Mononuclear cell (primary cell): Measurements from ENCODE around the gene MREG. TPM values are rescaled to one million over a fixed set of nuclear protein-coding genes. Genes with fewer than 3 reads are reported as not detected.

Experiments
- H3K27me3 ChIP-seq: 2 replicates; pipeline ENCODE4 v1.6.0; 2011; ENCODE audit warnings: low read length, control low read depth; ENCODE audit not compliant: insufficient read depth
- H3K4me1 ChIP-seq: 2 replicates; pipeline ENCODE4 v1.5.1; 2011; ENCODE audit warnings: mild to moderate bottlenecking, low read length, control low read depth; ENCODE audit not compliant: insufficient read depth
- H3K4me3 ChIP-seq: 2 replicates; pipeline ENCODE4 v1.5.1; 2011; ENCODE audit warnings: mild to moderate bottlenecking, low read length, moderate library complexity
- H3K9me3 ChIP-seq: 2 replicates; pipeline ENCODE4 v1.5.1; 2011; ENCODE audit warnings: low read depth, mild to moderate bottlenecking, control low read depth, low read length
- total RNA-seq: library from RNA; depleted of rRNA; stranded (reverse); fragments of >200 nt; gene quantifications from one replicate; pipeline ENCODE4 v1.2.3, GENCODE V29; 2012

The MREG gene
- total RNA-seq, 1 donor, result 1.9 TPM

DNA sequence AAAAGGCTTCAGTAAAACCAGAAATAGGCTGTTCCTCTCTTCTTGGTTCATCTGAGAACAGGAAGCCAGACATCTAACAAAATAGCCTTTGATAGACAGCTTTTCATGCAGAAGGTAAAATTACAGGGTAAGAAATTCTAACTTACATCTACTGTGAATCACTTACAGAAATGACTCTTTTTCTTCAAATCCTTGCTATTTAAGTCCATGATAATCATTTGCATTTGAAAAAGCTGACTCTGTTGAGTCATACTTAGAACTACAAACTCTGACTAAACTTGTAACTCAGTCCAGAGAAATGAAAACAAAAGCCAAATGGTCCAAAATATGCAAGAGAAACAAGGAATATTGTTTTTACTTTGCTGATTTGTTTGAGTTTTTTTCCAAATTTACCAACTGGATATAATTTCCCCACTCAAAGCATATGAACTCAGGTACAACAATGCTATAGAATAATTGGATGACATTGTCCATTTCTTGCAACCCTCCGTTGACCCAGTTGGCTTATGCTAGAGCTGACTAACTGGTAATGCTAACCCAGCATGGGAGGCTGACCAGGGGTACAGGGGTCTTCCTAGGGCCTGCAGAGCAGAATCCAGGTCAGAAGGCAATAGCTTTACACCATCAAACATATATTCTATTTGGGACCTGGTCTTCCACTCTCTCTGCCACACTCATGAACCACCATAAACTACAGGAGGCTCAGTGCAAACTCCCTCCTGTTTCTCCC lies 18.8 kb upstream of the MREG start:
- Histone ChIP-seq H3K4me1 (no peaks in the 10 kb centered on the region), H3K27me3 (no peaks in the 10 kb centered on the region), H3K9me3 (no peaks in the 10 kb centered on the region)

DNA sequence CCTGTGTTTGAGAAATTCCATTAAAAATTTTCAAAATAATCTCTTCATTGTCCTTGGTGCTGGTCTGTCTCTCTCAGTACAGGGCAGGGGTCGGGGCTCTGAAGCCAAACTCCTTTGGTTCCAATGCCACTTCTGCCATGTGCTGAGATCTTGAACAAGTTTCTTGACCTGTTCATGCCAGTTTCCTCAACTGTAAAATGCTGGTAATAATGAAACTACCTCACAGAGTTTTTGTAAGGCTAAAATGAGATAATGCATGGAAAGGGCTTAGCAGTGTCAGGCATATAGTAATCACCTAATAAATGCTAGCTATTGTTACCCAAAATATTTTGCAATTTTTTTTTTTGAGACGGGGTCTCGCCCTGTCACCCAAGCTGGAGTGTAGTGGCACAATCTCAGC lies 16.9 kb upstream of the MREG start:
- Histone ChIP-seq H3K4me1 (no peaks in the 10 kb centered on the region), H3K27me3 (no peaks in the 10 kb centered on the region), H3K4me3 (no peak overlapping the region), H3K9me3 (no peaks in the 10 kb centered on the region)

More for the DNA sequence above, 18.8 kb upstream of the MREG start:
- H3K4me3 ChIP-seq, result no peak overlapping the region

DNA sequence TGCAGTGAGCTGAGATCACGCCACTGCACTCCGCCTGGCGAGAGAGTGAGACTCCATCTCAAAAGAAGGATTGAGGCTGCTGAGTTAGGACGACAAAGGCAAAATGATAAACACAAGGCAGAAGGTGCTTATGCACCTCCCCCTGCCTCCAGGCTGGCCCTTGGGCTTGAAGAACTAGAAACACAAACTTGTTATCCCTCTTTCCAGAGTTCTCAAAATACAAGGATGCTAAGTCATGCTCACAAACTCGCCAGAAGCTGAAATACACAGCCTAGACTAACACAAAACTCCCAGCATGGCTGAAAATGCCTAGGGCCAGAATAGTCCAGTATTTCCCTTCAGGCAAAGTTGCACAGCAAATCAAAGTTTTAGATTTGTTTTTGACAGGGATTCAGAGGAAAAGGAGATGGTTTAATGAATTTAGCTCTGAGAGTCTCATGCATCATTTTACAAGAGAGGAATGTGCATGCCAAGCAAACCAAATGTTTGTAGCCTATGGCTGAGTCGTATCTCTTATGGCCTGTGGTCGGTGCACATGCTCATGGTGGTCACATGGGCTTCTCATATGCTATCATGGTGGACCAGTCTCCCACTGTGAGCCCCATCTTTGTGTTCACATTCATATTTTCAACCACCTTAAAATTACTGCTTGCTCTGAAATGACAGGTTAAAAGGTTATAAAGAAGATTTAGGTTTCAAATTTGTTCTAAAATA lies 16.2 kb upstream of the MREG start:
- H3K4me1 ChIP-seq, result no peaks in the 10 kb centered on the region
- H3K9me3 ChIP-seq, result no peaks in the 10 kb centered on the region
- H3K4me3 ChIP-seq, result no peak overlapping the region
- H3K27me3 ChIP-seq, result no peaks in the 10 kb centered on the region

DNA sequence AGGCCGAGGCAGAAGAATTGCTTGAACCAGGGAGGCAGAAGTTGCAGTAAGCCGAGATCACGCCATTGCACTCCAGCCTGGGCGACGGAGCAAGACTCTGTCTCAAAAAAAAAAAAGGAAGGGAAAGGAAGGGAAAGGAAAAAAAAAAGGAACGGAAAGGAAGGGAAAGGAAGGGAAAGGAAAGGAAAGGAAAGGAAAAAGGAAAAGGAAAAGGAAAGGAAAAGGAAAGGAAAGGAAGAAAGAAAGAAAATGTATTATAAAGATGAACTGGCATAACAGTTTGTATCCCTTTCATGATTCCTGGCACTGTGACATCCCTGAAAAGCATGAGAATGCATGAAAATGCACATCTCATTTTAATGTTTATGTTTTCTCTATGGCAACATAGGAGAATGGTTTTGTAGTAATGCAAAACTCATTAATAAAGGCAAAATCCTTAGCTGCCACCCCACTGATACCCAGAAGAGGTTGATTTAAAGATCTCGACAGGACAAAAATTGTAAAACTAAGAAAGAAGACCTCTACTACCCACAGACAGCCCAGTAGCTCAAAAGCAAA lies 11.5 kb upstream of the MREG start:
- no peaks in the 10 kb centered on the region for H3K4me1 ChIP-seq

DNA sequence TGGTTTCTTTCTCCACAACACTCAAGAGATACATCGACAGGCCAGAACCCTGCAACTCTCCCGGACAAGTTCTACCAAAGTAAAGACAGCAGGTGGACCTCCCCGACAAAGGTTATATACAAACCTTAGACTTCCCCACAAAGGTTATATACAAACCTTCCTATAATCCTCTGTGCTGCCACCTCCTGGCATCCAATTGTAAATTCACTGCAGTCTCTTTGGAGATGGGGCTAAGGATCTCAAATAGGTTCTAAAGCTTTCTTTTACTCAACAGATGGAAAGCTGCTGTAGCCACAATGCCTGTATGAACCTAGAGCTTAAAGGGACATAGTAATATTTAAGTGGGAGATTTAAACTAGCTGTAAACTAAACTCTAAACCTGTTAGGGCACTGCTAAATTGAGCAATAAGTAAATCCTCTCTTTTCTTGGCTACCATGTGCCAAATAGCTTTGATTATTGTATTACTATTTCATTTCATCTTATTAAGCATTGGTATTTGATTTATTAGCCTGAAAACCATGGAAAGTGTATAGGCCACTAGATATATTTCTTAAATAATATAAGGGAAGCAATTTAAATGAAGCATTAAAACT lies 9.8 kb upstream of the MREG start:
- no peaks in the 10 kb centered on the region for H3K27me3 ChIP-seq
- H3K4me3 ChIP-seq, result no peak overlapping the region
- H3K9me3 ChIP-seq, result no peaks in the 10 kb centered on the region
- H3K4me1 ChIP-seq, result no peaks in the 10 kb centered on the region

More for the DNA sequence above, 11.5 kb upstream of the MREG start:
- no peaks in the 10 kb centered on the region for H3K27me3 ChIP-seq
- no peak overlapping the region for H3K4me3 ChIP-seq
- no peaks in the 10 kb centered on the region for H3K9me3 ChIP-seq

DNA sequence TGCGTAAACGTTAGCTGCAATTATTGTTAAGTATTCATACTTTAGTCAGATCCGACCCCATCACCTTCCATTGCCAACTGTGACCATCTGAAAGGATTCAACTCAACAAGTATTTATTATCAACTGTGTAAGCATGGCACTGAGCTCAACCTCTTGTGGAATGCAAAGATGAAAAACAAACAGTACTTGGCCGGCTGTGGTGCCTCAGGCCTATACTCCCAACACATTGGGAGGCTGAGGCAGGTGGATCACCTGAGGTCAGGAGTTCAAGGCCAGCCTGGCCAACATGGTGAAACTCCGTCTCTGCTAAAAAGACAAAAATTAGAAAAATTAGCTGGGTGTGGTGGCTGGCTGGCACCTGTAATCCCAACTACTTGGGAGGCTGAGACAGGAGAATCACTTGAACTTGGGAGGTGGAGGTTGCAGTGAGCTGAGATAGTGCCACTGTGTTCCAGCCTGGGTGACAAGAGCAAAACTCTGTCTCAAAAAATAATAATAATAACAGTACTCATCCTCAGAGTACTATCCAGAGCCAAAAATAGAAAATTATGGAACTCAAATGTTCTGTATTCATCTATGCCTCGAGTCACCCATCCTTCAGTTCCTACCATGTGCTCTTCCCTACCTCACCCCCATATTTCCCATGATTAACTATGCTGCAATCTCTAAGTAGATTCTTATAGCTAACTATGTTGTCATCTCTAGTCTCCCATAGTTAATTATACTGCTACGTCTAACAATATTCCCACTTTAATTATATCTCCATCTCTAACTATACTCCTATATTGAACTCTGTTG lies 8.6 kb upstream of the MREG start:
- Histone ChIP-seq H3K27me3 (no peaks in the 10 kb centered on the region), H3K9me3 (no peaks in the 10 kb centered on the region), H3K4me3 (no peak overlapping the region), H3K4me1 (peaks cover 3% of the 10 kb centered on the region)

DNA sequence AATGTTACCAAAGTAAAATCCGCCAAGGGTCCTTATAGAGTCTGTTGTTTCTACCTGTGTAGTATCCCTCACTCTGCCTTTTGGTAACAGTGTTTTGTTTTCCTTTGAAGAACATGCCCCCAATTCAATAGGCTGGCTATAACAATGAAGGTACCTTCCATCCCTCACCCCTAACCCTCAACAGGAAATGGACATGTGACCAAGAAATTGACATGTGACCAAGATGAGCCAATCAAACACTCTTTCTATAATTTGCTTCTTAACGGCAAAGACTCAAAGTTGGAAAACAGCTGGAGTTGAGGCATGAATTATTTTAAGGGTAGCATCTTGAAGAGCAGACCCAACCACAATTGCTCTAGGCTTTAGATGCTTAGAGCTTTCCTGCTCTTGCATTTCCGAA lies 5.4 kb upstream of the MREG start:
- H3K4me1 ChIP-seq, result peaks cover 17% of the 10 kb centered on the region
- H3K9me3 ChIP-seq, result no peaks in the 10 kb centered on the region
- H3K4me3 ChIP-seq, result no peak overlapping the region
- no peaks in the 10 kb centered on the region for H3K27me3 ChIP-seq

DNA sequence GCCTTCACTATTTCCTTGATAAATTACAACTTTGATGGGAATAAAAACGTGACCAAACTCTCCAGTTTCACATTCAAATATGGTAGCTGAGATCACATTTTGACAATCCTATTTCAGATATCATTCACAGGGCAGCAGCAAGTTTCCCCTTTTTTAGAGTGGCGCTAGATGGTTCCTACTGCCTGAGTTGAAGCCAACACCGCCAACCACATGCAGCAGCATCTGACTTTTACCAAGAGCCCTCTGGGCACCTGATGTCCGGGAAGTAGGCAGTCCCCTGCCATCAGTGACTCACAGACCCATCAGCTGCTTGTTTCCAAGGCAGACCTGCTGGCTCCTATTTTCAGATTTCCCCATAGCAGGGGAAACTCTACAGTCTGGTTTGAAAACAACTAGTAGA lies 4.0 kb upstream of the MREG start:
- no peaks in the 10 kb centered on the region for H3K27me3 ChIP-seq

DNA sequence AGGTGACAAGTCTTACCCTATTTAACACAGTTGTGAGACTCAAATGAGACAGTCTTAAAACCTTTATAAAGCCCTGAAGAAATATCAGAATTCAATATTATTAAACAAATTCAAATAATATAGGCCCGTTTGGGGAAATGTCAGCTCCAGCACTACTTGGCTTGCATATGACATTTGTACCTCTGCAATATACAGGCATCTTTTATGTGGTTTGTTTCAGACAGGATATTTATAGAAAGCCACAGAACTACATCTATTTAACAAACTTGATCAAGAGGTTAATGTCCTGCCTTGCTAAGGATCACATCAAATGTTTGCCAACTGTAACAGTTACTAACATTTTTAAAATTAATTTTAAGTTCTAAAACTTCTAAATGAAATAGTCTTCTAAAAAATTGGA lies 3.2 kb upstream of the MREG start:
- Histone ChIP-seq H3K27me3 (no peaks in the 10 kb centered on the region), H3K9me3 (no peaks in the 10 kb centered on the region), H3K4me1 (peaks cover 26% of the 10 kb centered on the region), H3K4me3 (no peak overlapping the region)

More for the DNA sequence above, 4.0 kb upstream of the MREG start:
- H3K4me3 ChIP-seq, result no peak overlapping the region
- peaks cover 26% of the 10 kb centered on the region for H3K4me1 ChIP-seq
- no peaks in the 10 kb centered on the region for H3K9me3 ChIP-seq

DNA sequence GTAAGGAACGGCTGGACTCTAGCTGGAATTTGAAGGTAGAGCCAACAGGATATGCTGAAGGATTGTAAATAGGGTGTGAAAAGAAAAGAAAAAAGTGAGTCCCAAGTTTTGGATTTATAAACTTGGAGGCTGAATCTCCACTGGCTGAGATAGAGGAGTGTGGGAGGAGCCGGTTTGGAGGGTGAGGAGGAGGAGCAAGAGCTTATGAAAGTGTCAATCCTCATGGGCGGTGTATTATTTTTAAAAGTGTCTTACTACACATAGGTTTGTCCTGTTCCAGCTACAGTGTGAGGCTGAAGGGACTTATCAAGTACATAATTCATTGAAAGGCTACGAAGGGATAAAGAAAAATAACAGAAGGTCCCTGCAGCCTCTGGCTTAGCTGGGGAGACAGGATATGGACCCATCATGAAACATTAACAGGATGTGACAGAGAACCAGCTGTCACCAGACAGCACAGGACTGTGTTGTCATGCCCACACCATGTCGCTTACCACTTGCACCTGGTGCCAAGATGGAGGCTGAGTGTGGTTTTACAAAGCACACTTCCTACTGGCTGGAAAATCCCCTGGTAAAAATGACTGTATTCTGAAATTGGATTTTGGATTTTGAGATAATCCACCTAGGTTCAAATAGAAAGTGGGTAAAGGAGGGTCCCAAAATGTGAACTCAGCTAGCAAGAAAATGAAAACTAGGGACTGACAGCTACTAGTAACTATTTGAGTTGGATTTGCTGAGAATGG lies 2.5 kb upstream of the MREG start:
- Histone ChIP-seq H3K9me3 (no peaks in the 10 kb centered on the region), H3K27me3 (no peaks in the 10 kb centered on the region), H3K4me1 (peaks cover 26% of the 10 kb centered on the region), H3K4me3 (no peak overlapping the region)

DNA sequence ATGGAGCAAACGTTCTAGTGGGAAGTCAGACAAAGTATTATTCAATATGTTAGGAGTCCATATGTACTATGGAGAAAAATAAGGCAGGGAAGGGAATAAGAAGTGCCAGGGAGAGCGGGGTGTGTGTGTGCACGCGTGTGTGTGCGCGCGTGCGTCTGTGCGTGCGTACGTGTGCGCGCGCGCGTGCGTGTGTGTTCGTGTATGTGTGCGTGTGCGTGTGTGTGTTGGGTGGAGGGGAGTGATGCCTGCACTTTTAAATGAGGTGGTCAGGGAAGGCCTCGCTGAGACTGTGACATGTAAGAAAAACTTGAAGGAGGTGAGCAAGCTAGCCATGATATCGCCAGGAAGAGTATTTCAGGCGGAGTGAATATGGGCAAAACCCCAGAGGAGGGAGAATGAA lies 1.6 kb upstream of the MREG start:
- Histone ChIP-seq H3K9me3 (no peaks in the 10 kb centered on the region), H3K4me1 (peaks cover 26% of the 10 kb centered on the region), H3K4me3 (no peak overlapping the region), H3K27me3 (no peaks in the 10 kb centered on the region)

DNA sequence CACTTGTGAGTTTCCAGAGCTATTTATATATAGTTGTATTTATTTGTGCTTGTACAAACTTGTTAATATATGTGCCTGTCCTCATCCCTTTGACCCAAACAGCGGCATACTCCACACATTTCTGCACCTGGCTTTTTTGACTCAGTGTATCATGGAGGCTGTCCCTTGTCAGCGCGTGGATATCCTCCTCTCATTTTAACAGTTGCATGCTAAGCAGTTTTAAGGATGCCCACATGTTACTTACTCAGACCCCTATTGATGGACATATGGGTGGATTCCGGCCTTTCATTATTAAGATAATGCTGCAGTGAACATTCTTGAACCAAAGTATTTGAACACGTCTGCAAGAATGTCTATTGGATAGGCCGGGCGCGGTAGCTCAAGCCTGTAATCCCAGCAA lies 655 bp upstream of the MREG start:
- no peaks in the 10 kb centered on the region for H3K27me3 ChIP-seq
- H3K4me3 ChIP-seq, result no peak overlapping the region
- peaks cover 26% of the 10 kb centered on the region for H3K4me1 ChIP-seq
- H3K9me3 ChIP-seq, result no peaks in the 10 kb centered on the region

DNA sequence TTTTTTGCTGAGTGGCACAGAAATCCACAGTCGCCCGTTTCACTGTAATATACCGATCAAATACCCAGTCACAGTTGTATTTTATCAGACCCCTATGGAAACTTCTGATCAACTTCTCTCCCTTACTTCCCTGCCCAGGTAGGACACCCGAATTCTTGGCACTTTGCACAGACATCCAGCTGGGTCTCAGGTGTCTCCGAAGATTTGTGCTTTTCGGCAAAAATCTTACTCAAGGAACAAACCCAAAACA lies 596 bp downstream of the MREG start:
- Histone ChIP-seq H3K27me3 (no peaks in the 10 kb centered on the region), H3K4me3 (peak overlapping the region; percentile 54), H3K9me3 (no peaks in the 10 kb centered on the region), H3K4me1 (peaks cover 26% of the 10 kb centered on the region)

DNA sequence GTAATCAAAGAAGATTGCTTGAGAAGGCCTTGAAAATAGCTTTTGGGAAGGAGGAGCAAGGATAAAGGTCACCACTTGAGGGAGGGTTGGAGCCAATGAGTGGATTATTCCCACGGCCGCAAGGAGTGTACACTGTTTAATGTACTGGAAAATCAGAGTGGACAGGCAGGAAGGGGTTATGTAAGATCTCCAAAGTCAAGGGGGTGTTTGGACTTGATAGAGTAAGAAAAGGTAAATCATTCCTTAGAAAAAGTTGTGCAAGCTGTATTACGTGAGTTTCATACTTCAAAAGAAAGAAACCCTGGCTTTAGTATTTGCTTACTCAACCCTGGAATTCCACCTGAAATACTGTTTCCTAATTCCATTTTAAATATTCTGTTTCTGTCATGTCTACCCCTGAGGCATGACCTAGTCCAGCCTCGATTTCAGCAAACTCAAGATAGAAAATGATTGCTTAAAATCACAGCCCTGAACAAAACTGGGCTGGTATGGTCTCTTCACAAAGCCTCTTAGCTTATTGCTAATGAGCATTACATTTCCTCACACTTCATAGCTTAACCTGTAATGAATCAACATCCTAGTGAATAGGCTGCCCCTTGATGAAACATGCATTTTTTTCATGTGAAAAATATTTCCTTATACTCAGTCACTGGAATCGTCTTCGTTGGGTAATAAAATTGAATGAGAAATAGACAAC lies 1.1 kb downstream of the MREG start:
- Histone ChIP-seq H3K4me3 (peak overlapping the region; percentile 54), H3K4me1 (peaks cover 24% of the 10 kb centered on the region), H3K9me3 (no peaks in the 10 kb centered on the region), H3K27me3 (no peaks in the 10 kb centered on the region)
